Stimulated activated naive B cell treated with anti-CD40 and anti-IgM and Interleukin-4, amounts not matched to agents 10 μg/mL and 1 μg/mL and 100 μg/mL, for 72 hours (primary cell): Measurements from ENCODE around the gene UBE2D2.
"Not testable (repeated sequence)": the region's sequence is repeated elsewhere in the genome, so short reads cannot be mapped to it uniquely, and the experiment has no call there.

ENCODE experiments used
- ATAC-seq, 2 donors: fragments of 150-1000 bp; cut with Tn5 transposase; replicated peaks; 2 replicates each; pipeline ENCODE4 v1.10.0; 2021; ENCODE audit warnings: moderate library complexity in 1 of 2
- DNase-seq: peaks from one replicate; pipeline ENCODE4 v3.0.0; 2021
- H3K27ac Mint-ChIP-seq: one replicate; pipeline ENCODE4 v1.8.0; 2022; ENCODE audit warnings: mild to moderate bottlenecking, mixed read lengths
- H3K27me3 Mint-ChIP-seq, 2 donors: one replicate each; pipeline ENCODE4 v1.8.0; 2022; ENCODE audit warnings: mixed read lengths in 2 of 2
- H3K36me3 Mint-ChIP-seq, 2 donors: one replicate each; pipeline ENCODE4 v1.8.0; 2022; ENCODE audit warnings: mixed read lengths in 2 of 2, mild to moderate bottlenecking in 1 of 2
- H3K4me1 Mint-ChIP-seq, 2 donors: one replicate each; pipeline ENCODE4 v1.8.0; 2022; ENCODE audit warnings: mixed read lengths in 2 of 2, mild to moderate bottlenecking in 1 of 2
- H3K4me3 Mint-ChIP-seq, 2 donors: one replicate each; pipeline ENCODE4 v1.8.0; 2022; ENCODE audit warnings: mild to moderate bottlenecking in 2 of 2, mixed read lengths in 2 of 2, moderate library complexity in 1 of 2
- H3K9me3 Mint-ChIP-seq, 2 donors: one replicate each; pipeline ENCODE4 v1.8.0; 2022; ENCODE audit warnings: mixed read lengths in 2 of 2, mild to moderate bottlenecking in 1 of 2

Gene UBE2D2

GRCh38 chr5:139625398-139625797, 64.3 kb downstream of the UBE2D2 start:
- not testable (repeated sequence) for H3K27ac Mint-ChIP-seq, H3K4me3 Mint-ChIP-seq, H3K27me3 Mint-ChIP-seq, H3K4me1 Mint-ChIP-seq, H3K9me3 Mint-ChIP-seq, ATAC-seq, DNase-seq
- peaks cover 30 to 37% of the 10 kb centered on the region in 2 donors for H3K36me3 Mint-ChIP-seq

DNA sequence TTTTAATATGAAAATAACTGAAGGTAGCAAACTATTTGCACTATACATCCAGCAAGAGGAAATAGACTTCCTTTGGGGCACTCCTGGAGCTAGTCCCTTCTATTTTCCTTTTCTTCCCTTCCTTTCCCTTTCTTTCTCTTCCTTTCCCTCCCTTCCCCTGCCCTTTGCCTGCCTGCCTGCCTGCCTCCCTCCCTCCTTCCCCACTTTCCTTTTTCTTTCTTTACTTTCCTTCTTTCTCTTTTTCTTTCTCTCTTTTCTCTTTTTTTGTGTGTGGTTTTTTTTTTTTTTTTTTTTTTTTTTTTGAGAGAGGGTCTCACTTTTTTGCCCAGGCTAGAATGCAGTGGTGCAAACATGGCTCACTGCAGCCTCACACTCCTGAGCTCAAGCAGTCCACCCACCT, 69.7 kb downstream of the UBE2D2 start:
- H3K4me1 Mint-ChIP-seq = peaks cover 28 to 34% of the 10 kb centered on the region in 2 donors
- H3K4me3 Mint-ChIP-seq = no peak overlapping the region

DNA sequence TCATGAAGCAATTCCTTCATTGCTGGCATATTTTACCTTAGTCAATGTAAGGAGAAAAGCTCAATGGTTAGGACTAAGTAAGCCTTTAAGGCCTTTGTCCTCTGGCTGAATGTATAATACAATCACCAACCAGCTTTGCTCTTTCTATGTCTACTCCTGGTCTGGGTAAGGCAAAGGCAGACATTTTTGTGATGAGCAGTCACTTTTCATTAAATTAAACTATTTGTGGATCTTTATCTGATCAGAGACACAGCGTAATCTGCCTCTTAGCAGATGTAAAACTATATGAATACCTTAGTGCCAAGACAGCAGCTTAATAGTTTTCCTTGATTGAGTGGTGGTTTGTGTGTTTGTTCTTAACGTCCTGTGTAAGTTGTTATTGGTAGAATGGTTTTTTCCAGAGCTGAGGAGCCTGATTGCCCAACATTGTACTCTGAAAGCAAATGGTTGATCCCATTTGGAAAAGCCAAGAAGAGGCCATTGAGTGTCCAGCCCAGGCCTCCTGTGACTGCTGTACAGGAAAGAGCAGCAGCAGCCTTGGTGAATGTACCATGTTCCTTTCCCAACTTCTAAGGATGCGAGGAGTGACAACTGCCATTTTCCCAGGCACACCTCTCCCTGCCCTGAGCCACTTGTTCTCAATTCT, 70.5 kb downstream of the UBE2D2 start:
- H3K4me1 Mint-ChIP-seq = peaks cover 35 to 42% of the 10 kb centered on the region in 2 donors
- peak overlapping the region; percentile 9 for H3K27ac Mint-ChIP-seq
- no peak for DNase-seq
- H3K9me3 Mint-ChIP-seq = no peaks in the 10 kb centered on the region
- ATAC-seq = no peak
- H3K4me3 Mint-ChIP-seq = no peak overlapping the region
- no peaks in the 10 kb centered on the region for H3K27me3 Mint-ChIP-seq
- peaks cover 17 to 29% of the 10 kb centered on the region in 2 donors for H3K36me3 Mint-ChIP-seq

More for the DNA sequence above, 69.7 kb downstream of the UBE2D2 start:
- ATAC-seq (no peak), DNase-seq (no peak)
- Mint-ChIP-seq H3K9me3 (no peaks in the 10 kb centered on the region), H3K27ac (no peak overlapping the region), H3K36me3 (peaks cover 16 to 29% of the 10 kb centered on the region in 2 donors), H3K27me3 (no peaks in the 10 kb centered on the region)

DNA sequence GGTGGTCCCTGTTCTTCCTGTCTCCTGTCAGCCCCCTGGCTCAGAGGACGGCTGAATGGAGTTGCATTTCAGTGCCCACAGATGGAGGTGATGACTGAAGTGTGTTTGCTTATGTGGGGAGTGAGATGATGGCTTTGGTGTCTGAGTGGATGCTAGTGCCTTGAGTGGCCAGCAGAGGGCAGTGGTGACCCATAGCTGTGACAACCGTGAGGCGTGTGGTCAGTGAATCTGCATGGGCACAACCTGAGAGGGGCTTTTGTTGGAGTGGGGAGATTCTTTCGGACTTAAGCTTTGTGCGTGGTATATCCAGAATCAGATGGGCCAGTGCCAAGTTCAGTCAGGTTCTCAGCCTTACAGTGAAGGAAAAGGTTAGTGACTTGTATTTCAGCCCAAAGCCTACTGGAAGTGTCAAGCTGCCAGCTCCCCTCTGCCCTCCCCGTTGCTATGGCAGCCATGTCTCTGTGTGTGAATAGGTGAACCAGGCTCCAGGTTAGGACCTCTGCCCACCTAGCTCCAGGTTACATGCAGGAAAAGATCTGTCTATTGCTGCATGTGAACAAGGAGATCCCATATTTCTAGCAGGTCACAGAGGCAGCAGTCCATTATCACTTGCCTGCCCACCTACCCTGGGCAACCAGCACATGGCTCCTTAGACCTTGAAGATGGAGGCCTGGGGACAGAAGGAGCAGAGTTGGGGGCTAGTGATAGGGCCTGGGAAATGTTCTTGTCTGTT, 72.3 kb downstream of the UBE2D2 start:
- peak overlapping the region; percentile 26 for H3K27ac Mint-ChIP-seq
- peaks cover 43 to 60% of the 10 kb centered on the region in 2 donors for H3K4me1 Mint-ChIP-seq
- H3K27me3 Mint-ChIP-seq = no peaks in the 10 kb centered on the region
- DNase-seq = peak; percentile 52
- peak; percentile 24 to 31 for ATAC-seq
- H3K9me3 Mint-ChIP-seq = no peaks in the 10 kb centered on the region
- peaks cover 6 to 23% of the 10 kb centered on the region in 2 donors for H3K36me3 Mint-ChIP-seq
- no peak overlapping the region for H3K4me3 Mint-ChIP-seq

- ATAC-seq (no peak), DNase-seq (no peak)
- Mint-ChIP-seq H3K36me3 (peaks cover 6 to 23% of the 10 kb centered on the region in 2 donors), H3K27ac (peak overlapping the region; percentile 26), H3K27me3 (no peaks in the 10 kb centered on the region), H3K9me3 (no peaks in the 10 kb centered on the region), H3K4me3 (no peak overlapping the region), H3K4me1 (peaks cover 49 to 65% of the 10 kb centered on the region in 2 donors)
Measured at GRCh38 chr5:139634028-139634325, 72.8 kb downstream of the UBE2D2 start.

GRCh38 chr5:139634541-139634940, 73.4 kb downstream of the UBE2D2 start:
- peak overlapping the region in 1 of 2 donors; percentile 21 for H3K4me3 Mint-ChIP-seq
- peak overlapping the region; percentile 99 for H3K27ac Mint-ChIP-seq
- H3K27me3 Mint-ChIP-seq = no peaks in the 10 kb centered on the region
- peaks cover 52 to 71% of the 10 kb centered on the region in 2 donors for H3K4me1 Mint-ChIP-seq
- ATAC-seq (no peak), DNase-seq (no peak)
- no peaks in the 10 kb centered on the region for H3K9me3 Mint-ChIP-seq
- peaks cover 6 to 25% of the 10 kb centered on the region in 2 donors for H3K36me3 Mint-ChIP-seq

GRCh38 chr5:139635191-139635590, 74.1 kb downstream of the UBE2D2 start:
- DNase-seq (no peak), ATAC-seq (no peak)
- H3K36me3 Mint-ChIP-seq = peaks cover 6 to 27% of the 10 kb centered on the region in 2 donors
- no peaks in the 10 kb centered on the region for H3K9me3 Mint-ChIP-seq
- H3K27ac Mint-ChIP-seq = peak overlapping the region; percentile 99
- peak overlapping the region; percentile 77 to 81 for H3K4me3 Mint-ChIP-seq
- peaks cover 58 to 77% of the 10 kb centered on the region in 2 donors for H3K4me1 Mint-ChIP-seq
- H3K27me3 Mint-ChIP-seq = no peaks in the 10 kb centered on the region

- Mint-ChIP-seq H3K4me1 (peaks cover 61 to 83% of the 10 kb centered on the region in 2 donors), H3K27me3 (no peaks in the 10 kb centered on the region), H3K36me3 (peaks cover 6 to 27% of the 10 kb centered on the region in 2 donors), H3K9me3 (no peaks in the 10 kb centered on the region), H3K4me3 (peak overlapping the region; percentile 77 to 81), H3K27ac (peak overlapping the region; percentile 99)
- no peak for DNase-seq
- peak; percentile 8 to 13 for ATAC-seq
Measured at GRCh38 chr5:139635606-139636206, 74.6 kb downstream of the UBE2D2 start.

DNA sequence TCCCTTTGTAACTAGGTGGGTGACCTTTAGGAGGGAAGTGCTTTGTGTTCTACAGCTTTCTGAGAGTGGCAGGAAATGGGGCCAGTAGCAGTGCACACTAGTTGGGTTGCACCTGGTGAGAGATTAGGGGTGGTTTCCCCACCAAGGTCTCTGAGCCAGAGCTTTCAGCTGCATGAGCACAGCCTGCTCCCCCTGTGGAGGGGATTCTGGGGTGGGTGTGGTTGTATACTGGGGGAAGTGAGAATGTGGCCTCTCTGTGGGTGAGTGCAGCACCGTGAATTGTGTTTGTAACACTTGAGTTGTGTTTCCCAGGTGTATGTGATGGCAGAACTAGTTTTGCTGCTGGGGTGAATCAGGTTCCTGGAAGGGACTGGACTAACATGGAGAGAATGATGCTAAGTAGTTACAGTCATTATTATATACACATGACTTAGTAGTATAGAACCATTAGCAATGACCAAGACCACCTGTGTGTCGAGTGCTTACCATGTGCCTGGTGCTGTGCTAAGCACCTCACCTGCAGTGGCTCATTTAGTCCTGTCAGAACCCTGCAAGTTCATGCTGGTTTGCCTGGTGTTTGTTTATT, 75.2 kb downstream of the UBE2D2 start:
- no peaks in the 10 kb centered on the region for H3K9me3 Mint-ChIP-seq
- H3K27ac Mint-ChIP-seq = peak overlapping the region; percentile 99
- H3K27me3 Mint-ChIP-seq = no peaks in the 10 kb centered on the region
- H3K4me3 Mint-ChIP-seq = peak overlapping the region; percentile 77 to 81
- DNase-seq (peak; percentile 93), ATAC-seq (peak; percentile 85)
- H3K4me1 Mint-ChIP-seq = peaks cover 61 to 89% of the 10 kb centered on the region in 2 donors
- peaks cover 6 to 27% of the 10 kb centered on the region in 2 donors for H3K36me3 Mint-ChIP-seq

- ATAC-seq = peak; percentile 39 to 42
- DNase-seq = no peak
- Mint-ChIP-seq H3K27me3 (no peaks in the 10 kb centered on the region), H3K36me3 (peaks cover 6 to 32% of the 10 kb centered on the region in 2 donors), H3K4me1 (peaks cover 64 to 95% of the 10 kb centered on the region in 2 donors), H3K27ac (peak overlapping the region; percentile 99), H3K9me3 (no peaks in the 10 kb centered on the region), H3K4me3 (peak overlapping the region; percentile 77 to 81)
Measured at GRCh38 chr5:139636975-139637408, 75.9 kb downstream of the UBE2D2 start.

GRCh38 chr5:139637438-139638089, 76.4 kb downstream of the UBE2D2 start:
- Mint-ChIP-seq H3K27ac (peak overlapping the region; percentile 99), H3K4me1 (peaks cover 65 to 97% of the 10 kb centered on the region in 2 donors), H3K9me3 (no peaks in the 10 kb centered on the region), H3K4me3 (peak overlapping the region; percentile 81 to 82), H3K27me3 (no peaks in the 10 kb centered on the region), H3K36me3 (peaks cover 6 to 32% of the 10 kb centered on the region in 2 donors)
- ATAC-seq (peak; percentile 24), DNase-seq (peak; percentile 64)

GRCh38 chr5:139638090-139638735, 77.1 kb downstream of the UBE2D2 start:
- DNase-seq = no peak
- Mint-ChIP-seq H3K27me3 (no peaks in the 10 kb centered on the region), H3K4me1 (peaks cover 66 to 100% of the 10 kb centered on the region in 2 donors), H3K9me3 (no peaks in the 10 kb centered on the region), H3K36me3 (peaks cover 6 to 30% of the 10 kb centered on the region in 2 donors), H3K4me3 (peak overlapping the region; percentile 81 to 82), H3K27ac (peak overlapping the region; percentile 94)
- peak; percentile 7 to 15 for ATAC-seq

DNA sequence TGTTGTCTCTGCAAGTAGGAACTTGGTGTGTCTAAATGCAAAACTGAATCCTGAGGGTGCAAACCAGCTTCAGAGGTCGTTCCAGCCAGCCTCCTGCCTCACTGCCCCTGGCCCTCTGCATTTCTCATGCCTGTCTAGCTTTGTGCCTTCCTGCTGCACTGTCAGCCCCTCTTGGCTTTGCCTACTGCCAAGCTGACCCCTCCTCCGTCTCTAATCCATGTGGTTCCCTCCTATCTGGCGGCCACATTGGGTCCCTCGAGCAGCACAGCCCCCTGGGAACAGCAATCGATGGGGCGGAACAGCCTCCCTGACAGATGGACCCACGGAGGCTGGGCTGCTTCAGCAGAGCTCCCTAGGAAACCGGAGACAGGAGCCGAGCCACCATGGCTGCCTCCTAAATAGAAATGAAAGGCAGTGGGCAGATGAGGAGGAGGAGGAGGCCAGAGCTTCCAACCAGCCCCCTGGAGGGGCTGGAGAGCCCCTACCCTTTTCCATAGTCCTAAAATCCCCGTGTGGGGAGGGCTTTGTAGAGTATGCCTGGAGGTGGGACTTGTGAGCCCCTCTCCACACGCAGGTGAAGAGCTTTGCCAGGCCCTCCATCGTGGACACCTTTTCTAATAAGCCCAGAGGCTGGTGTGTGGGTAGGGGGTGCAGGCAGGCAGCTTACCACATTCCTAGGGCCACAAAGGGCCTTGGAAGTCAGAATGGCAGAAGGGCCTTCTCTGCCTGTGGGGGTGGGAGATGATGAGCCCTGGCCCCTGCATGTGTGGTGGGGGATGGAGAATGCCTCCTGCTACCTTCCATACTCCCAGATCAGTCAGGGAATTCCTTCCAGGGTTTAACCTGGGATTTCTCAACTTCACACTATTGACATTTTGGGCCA, 77.8 kb downstream of the UBE2D2 start:
- Mint-ChIP-seq H3K4me3 (peak overlapping the region; percentile 81 to 82), H3K9me3 (no peaks in the 10 kb centered on the region), H3K27ac (peak overlapping the region; percentile 94), H3K27me3 (no peaks in the 10 kb centered on the region), H3K36me3 (peaks cover 6 to 28% of the 10 kb centered on the region in 2 donors), H3K4me1 (peaks cover 63 to 100% of the 10 kb centered on the region in 2 donors)
- DNase-seq (no peak), ATAC-seq (no peak)
